K562 (cell line): Measurements from ENCODE around the gene MON1A. TPM values are rescaled to one million over a fixed set of nuclear protein-coding genes. Genes with fewer than 3 reads are reported as not detected.

Source experiments
- ATAC-seq: fragments of 200-7000 bp; cut with Tn5 transposase; 3 replicates; pipeline ENCODE4 v1.9.1; 2020; ENCODE audit warnings: moderate library complexity
- BruUV-seq: library from RNA; stranded (reverse); fragments of 400-500 nt; replicated peaks from 2 replicates; lab custom pipeline; 2021; lab: Mats Ljungman, UMichigan
- CTCF ChIA-PET: fragments of 300-600 bp; formaldehyde crosslinking; extraction: SDS; loops from one replicate; lab custom pipeline; 2021; ENCODE audit warnings: low intra/inter-chr PET ratio; lab: Yijun Ruan, JAX
- POLR2A ChIA-PET: fragments of 300-600, 350-650 bp; sonication (Branson Sonifier 250); formaldehyde crosslinking; extraction: SDS; loops from one replicate; lab custom pipeline; 2021; ENCODE audit warnings: antibody characterized with exemption, inconsistent platforms; lab: Yijun Ruan, JAX
- DNase-seq, 4 experiments: peaks; one replicate each; pipeline versions ENCODE4 v3.0.0 to v3.0.0-alpha.2; 2011 to 2018; ENCODE audit warnings: low spot score in 3 of 4, mixed read lengths in 3 of 4; ENCODE audit errors: extremely low read depth in 1 of 4
- FAIRE-seq: peaks from 2 replicates; lab custom pipeline; 2011; peaks lifted over from hg19 to GRCh38; lab: Jason Lieb, UNC
- H2AFZ ChIP-seq: 2 replicates; pipeline ENCODE4 v1.6.0; 2011; ENCODE audit warnings: low read depth, low read length, control low read depth, inconsistent platforms
- H3K27ac ChIP-seq: fragments of 200-600 bp; 3 replicates; pipeline ENCODE4 v1.8.0; 2011; ENCODE audit warnings: low read depth, mild to moderate bottlenecking, control low read depth, inconsistent platforms, low read length, moderate library complexity, mixed read lengths; ENCODE audit errors: extremely low read depth
- H3K27me3 ChIP-seq, 2 experiments: fragments of 300-600 bp in 1 of 2; 2 replicates in 1 of 2; 3 replicates in 1 of 2; pipeline versions ENCODE4 v1.6.0 to v1.8.0; 2011; ENCODE audit warnings: inconsistent platforms in 2 of 2, low read length in 2 of 2, mild to moderate bottlenecking in 1 of 2, mixed read lengths in 1 of 2, moderate library complexity in 1 of 2; ENCODE audit not compliant: control insufficient read depth in 2 of 2, insufficient read depth in 2 of 2
- H3K36me3 ChIP-seq: fragments of 300-600 bp; 3 replicates; pipeline ENCODE4 v1.8.0; 2011; ENCODE audit warnings: mild to moderate bottlenecking, low read length, inconsistent platforms; ENCODE audit not compliant: control insufficient read depth, insufficient read depth
- H3K4me1 ChIP-seq, 2 experiments: fragments of 200-600 bp in 1 of 2; replicated peaks in 1 of 2; 2 replicates in 1 of 2; 3 replicates in 1 of 2; pipeline versions ENCODE4 v1.5.1 to v1.8.0; 2011; ENCODE audit warnings: inconsistent platforms in 2 of 2, low read length in 2 of 2, mild to moderate bottlenecking in 1 of 2, mixed read lengths in 1 of 2, moderate library complexity in 1 of 2; ENCODE audit not compliant: control insufficient read depth in 2 of 2, insufficient read depth in 2 of 2
- H3K4me2 ChIP-seq: 2 replicates; pipeline ENCODE4 v1.6.1; 2011; ENCODE audit warnings: low read length, control low read depth, inconsistent platforms, mixed read lengths; ENCODE audit not compliant: insufficient read depth
- H3K4me3 ChIP-seq: fragments of 200-600 bp; sonication (generic), shearing (Covaris generic); 2 replicates; pipeline ENCODE4 v1.5.1; 2016; ENCODE audit warnings: control low read depth, inconsistent platforms
- H3K79me2 ChIP-seq: fragments of 200-600 bp; 3 replicates; pipeline ENCODE4 v1.8.0; 2011; ENCODE audit warnings: low read length, inconsistent platforms; ENCODE audit not compliant: control insufficient read depth, insufficient read depth
- H3K9ac ChIP-seq, 2 experiments: 2 replicates each; pipeline versions ENCODE4 v1.6.0 to v1.6.1; 2011; ENCODE audit warnings: low read depth in 2 of 2, low read length in 2 of 2, control low read depth in 1 of 2, inconsistent platforms in 1 of 2, mild to moderate bottlenecking in 1 of 2, mixed read lengths in 1 of 2; ENCODE audit not compliant: insufficient read depth in 1 of 2
- H3K9me1 ChIP-seq: one replicate; pipeline ENCODE4 v1.6.0; 2011; ENCODE audit warnings: inconsistent platforms, mild to moderate bottlenecking, low read length, moderate library complexity; ENCODE audit not compliant: control insufficient read depth, insufficient read depth
- H3K9me3 ChIP-seq: replicated peaks from 2 replicates; pipeline ENCODE4 v1.5.1; 2011; ENCODE audit warnings: low read depth, low read length, inconsistent platforms; ENCODE audit not compliant: control insufficient read depth, insufficient read depth
- H4K20me1 ChIP-seq: replicated peaks from 2 replicates; pipeline ENCODE4 v1.6.1; 2011; ENCODE audit warnings: low read length, inconsistent platforms, mixed read lengths; ENCODE audit not compliant: control insufficient read depth, insufficient read depth
- BCL6 ChIP-seq: fragments of 250-450 bp; sonication (Bioruptor Pico); IDR thresholded peaks from 2 replicates; pipeline ENCODE4 v1.4.0; 2020
- CHD2 ChIP-seq: IDR thresholded peaks from 2 replicates; pipeline ENCODE4 v1.6.1; 2011; ENCODE audit warnings: low read depth, low read length
- FOXO4 ChIP-seq: fragments of 450-650 bp; formaldehyde crosslinking; IDR thresholded peaks from 2 replicates; pipeline ENCODE4 v1.4.0; 2020; ENCODE audit warnings: mild to moderate bottlenecking, moderate library complexity
- HMG20A ChIP-seq: fragments of 450-650 bp; formaldehyde crosslinking; conservative IDR thresholded peaks from 2 replicates; pipeline ENCODE4 v1.4.0; 2020; ENCODE audit warnings: mild to moderate bottlenecking, mixed read lengths
- MITF ChIP-seq: IDR thresholded peaks from 2 replicates; pipeline ENCODE4 v1.6.1; 2014; ENCODE audit warnings: antibody characterized with exemption
- RBM34 ChIP-seq: fragments of 200-400 bp; formaldehyde crosslinking; IDR thresholded peaks from 2 replicates; pipeline ENCODE4 v1.6.1; 2018; ENCODE audit warnings: low read length, borderline replicate concordance; ENCODE audit not compliant: insufficient read depth
- SMAD3 ChIP-seq: fragments of 450-650 bp; formaldehyde crosslinking; conservative IDR thresholded peaks from 2 replicates; pipeline ENCODE4 v1.4.0; 2020; ENCODE audit warnings: mild to moderate bottlenecking
- SOX6 ChIP-seq: fragments of 450-650 bp; IDR thresholded peaks from 2 replicates; pipeline ENCODE4 v1.6.1; 2014; ENCODE audit warnings: mild to moderate bottlenecking
- SREBF2 ChIP-seq: sonication (generic); formaldehyde crosslinking; IDR thresholded peaks from 2 replicates; pipeline ENCODE4 v1.4.0; 2020; ENCODE audit warnings: mild to moderate bottlenecking, missing genetic modification reagents
- ZBTB8A ChIP-seq: fragments of 450-650 bp; IDR thresholded peaks from 2 replicates; pipeline ENCODE4 v1.6.1; 2018; ENCODE audit warnings: mild to moderate bottlenecking, moderate library complexity; ENCODE audit not compliant: partially characterized antibody
- WGBS: fragments of 100-300 bp; shearing (Covaris generic); methylation state at CpG from one replicate; pipeline ENCODE4 v1.1.6; 2016; ENCODE audit warnings: low coverage, mixed read lengths; ENCODE audit not compliant: insufficient coverage; ENCODE audit errors: missing lambda C conversion rate; 5-methylcytosine and 5-hydroxymethylcytosine counted together
- in situ Hi-C: fragments of 300-500 bp; cut with MboI; formaldehyde crosslinking; loops from 4 replicates; pipeline ENCODE4 v1.15.0; 2018; ENCODE audit warnings: inconsistent platforms, mixed read lengths
- intact Hi-C: fragments of 100-400 bp; cut with micrococcal nuclease; formaldehyde crosslinking; loops from 2 replicates; pipeline ENCODE4 v1.14.2; 2022
- polyA plus RNA-seq, 8 experiments: library from polyadenylated mRNA; depleted of rRNA in 4 of 8; stranded (reverse) in 5 of 8; unstranded in 3 of 8; fragments of >200 nt; fragmentation: Nextera tagmentation in 2 of 8; fragmentation: Illumina TruSeq in 1 of 8; extraction: Ambion mirVana in 2 of 8; extraction: Trizol in 1 of 8; gene quantifications; 2 replicates each; pipeline versions ENCODE4 v1.2.1 to v1.2.3, GENCODE V29; 2011 to 2014; ENCODE audit warnings: inconsistent platforms in 1 of 8, missing spikeins in 1 of 8
- total RNA-seq, 7 experiments: library from RNA; depleted of rRNA in 6 of 7; stranded (reverse); fragments of >200 nt in 6 of 7; fragmentation: Illumina TruSeq in 2 of 7; extraction: Trizol in 2 of 7; gene quantifications; 2 replicates each; pipeline versions ENCODE4 v1.2.1 to v1.2.3, GENCODE V29; 2011 to 2021; ENCODE audit warnings: low replicate concordance in 1 of 7
- TF ChIP-seq, protein P1 (sequence below), 3 experiments: fragments of 200-800 bp in 1 of 3; sonication (Bioruptor generic) in 1 of 3; sonication (generic) in 1 of 3; formaldehyde crosslinking in 1 of 3; IDR thresholded peaks; 2 replicates each; pipeline versions ENCODE4 v1.6.1 to v1.8.0; 2016 to 2022; ENCODE audit warnings: mild to moderate bottlenecking in 2 of 3, missing compliant biosample characterization in 2 of 3, missing genetic modification characterization in 2 of 3, missing genetic modification reagents in 1 of 3
- TF ChIP-seq, protein P2 (sequence below): fragments of 250-450 bp; sonication (Bioruptor Pico); IDR thresholded peaks from 2 replicates; pipeline ENCODE4 v1.8.0; 2021; ENCODE audit warnings: borderline replicate concordance, mild to moderate bottlenecking, moderate library complexity; ENCODE audit not compliant: poor library complexity, severe bottlenecking

Gene MON1A
- total and polyA plus RNA-seq, 9 of the 15 experiments (the other 6 are each of a cell fraction or from before 2014, with no cell fraction given) = 1.1 to 13.8 (median 6.8) TPM

- DNase-seq = no peak
These were observed 43.0 kb upstream of the MON1A start for GRCh38 chr3:49972656-49973055.

DNA sequence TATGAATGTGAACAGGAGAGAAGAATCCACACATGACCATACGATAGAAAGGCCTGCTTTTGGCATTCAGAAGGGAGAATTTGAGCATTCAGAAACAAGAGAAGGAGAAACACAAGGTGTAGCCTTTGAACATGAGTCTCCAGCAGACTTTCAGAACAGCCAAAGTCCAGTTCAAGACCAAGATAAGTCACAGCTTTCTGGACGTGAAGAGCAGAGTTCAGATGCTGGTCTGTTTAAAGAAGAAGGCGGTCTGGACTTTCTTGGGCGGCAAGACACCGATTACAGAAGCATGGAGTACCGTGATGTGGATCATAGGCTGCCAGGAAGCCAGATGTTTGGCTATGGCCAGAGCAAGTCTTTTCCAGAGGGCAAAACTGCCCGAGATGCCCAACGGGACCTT is 38.7 kb upstream of the MON1A start:
- ChIA-PET POLR2A (no interaction called here), CTCF (no interaction called here)
- H3K27ac ChIP-seq = no peak overlapping the region
- H3K4me3 ChIP-seq = no peak overlapping the region
- no peaks in the 10 kb centered on the region for H3K27me3 ChIP-seq
- no peak overlapping the region for H3K9ac ChIP-seq
- in situ Hi-C loops = no loop called here
- H3K79me2 ChIP-seq = peaks cover 35% of the 10 kb centered on the region
- intact Hi-C loops = no loop called here
- no peaks in the 10 kb centered on the region for H3K9me3 ChIP-seq
- BruUV-seq = no TSS peak
- WGBS = 87% methylated on average over 8 of the region's 8 CpGs
- H3K4me2 ChIP-seq = no peak overlapping the region
- FAIRE-seq = no peak
- H4K20me1 ChIP-seq = no peaks in the 10 kb centered on the region
- DNase-seq = no peak
- H3K36me3 ChIP-seq = peaks cover 44% of the 10 kb centered on the region
- no peak overlapping the region for H2AFZ ChIP-seq
- H3K4me1 ChIP-seq = no peaks in the 10 kb centered on the region
- no peak for ATAC-seq
- no peaks in the 10 kb centered on the region for H3K9me1 ChIP-seq
- TF ChIP-seq SMAD3 (CRISPR knock-in tag) (no peak), CHD2 (no peak), SREBF2 (CRISPR knock-in tag) (no peak), ZBTB8A (no peak), HMG20A (CRISPR knock-in tag) (no peak), FOXO4 (CRISPR knock-in tag) (no peak), SOX6 (no peak), MITF (no peak)
- TF ChIP-seq, protein P1, sequence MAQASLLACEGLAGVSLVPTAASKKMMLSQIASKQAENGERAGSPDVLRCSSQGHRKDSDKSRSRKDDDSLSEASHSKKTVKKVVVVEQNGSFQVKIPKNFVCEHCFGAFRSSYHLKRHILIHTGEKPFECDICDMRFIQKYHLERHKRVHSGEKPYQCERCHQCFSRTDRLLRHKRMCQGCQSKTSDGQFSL (CRISPR knock-in tag; IDR thresholded peaks at IDR 0.05) = no peak
- TF ChIP-seq, protein P1 (tag; IDR thresholded peaks at IDR 0.05) = no peak
- TF ChIP-seq, protein P2, sequence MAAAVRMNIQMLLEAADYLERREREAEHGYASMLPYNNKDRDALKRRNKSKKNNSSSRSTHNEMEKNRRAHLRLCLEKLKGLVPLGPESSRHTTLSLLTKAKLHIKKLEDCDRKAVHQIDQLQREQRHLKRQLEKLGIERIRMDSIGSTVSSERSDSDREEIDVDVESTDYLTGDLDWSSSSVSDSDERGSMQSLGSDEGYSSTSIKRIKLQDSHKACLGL = no peak

More at GRCh38 chr3:49972656-49973055, 43.0 kb upstream of the MON1A start:
- no TSS peak for BruUV-seq
- H3K79me2 ChIP-seq = peaks cover 4% of the 10 kb centered on the region; the same call in 1 of the 3 replicates
- TF ChIP-seq RBM34 = no peak
- TF ChIP-seq BCL6 (CRISPR knock-in tag) = no peak
- TF ChIP-seq, all 486 proteins: peak for 0
- Histone ChIP-seq H2AFZ (no peak overlapping the region), H3K9ac (no peak overlapping the region), H3K9me3 (no peaks in the 10 kb centered on the region), H3K9me1 (no peaks in the 10 kb centered on the region), H3K27ac (no peak overlapping the region), H3K4me3 (no peak overlapping the region), H3K27me3 (no peaks in the 10 kb centered on the region), H3K36me3 (peaks cover 51% of the 10 kb centered on the region), H3K4me2 (no peak overlapping the region), H4K20me1 (no peaks in the 10 kb centered on the region), H3K4me1 (no peaks in the 10 kb centered on the region)
- WGBS = 95% methylated on average over 8 of the region's 10 CpGs
- no peak for FAIRE-seq
- ChIA-PET POLR2A (no interaction called here), CTCF (no interaction called here)
- in situ Hi-C loops (no loop called here), intact Hi-C loops (no loop called here)
- no peak for ATAC-seq
